PC-9 (cell line): Measurements from ENCODE around the gene ANAPC15.

ENCODE experiments used
- EZH2 ChIP-seq: fragments of 200-600 bp; sonication (generic); IDR thresholded peaks from 2 replicates; pipeline ENCODE4 v1.8.0; 2017; ENCODE audit warnings: antibody characterized with exemption, low read depth
- TF ChIP-seq, protein P1 (sequence below): fragments of 200-600 bp; sonication (generic); conservative IDR thresholded peaks from 2 replicates; pipeline ENCODE4 v1.6.1; 2017; ENCODE audit warnings: mixed run types, antibody characterized with exemption, mild to moderate bottlenecking, moderate library complexity

DNA sequence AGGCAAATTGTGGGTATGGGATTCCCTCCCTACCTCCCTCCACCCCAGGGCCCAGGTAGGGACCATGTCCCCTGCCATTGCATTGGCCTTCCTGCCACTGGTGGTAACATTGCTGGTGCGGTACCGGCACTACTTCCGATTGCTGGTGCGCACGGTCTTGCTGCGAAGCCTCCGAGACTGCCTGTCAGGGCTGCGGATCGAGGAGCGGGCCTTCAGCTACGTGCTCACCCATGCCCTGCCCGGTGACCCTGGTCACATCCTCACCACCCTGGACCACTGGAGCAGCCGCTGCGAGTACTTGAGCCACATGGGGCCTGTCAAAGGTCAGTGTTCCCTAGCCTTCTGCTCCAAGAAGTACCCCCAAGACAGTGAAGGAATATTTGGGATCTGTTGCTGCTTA lies 6.6 kb downstream of the ANAPC15 start, which contains the start of gene TOMT:
- TF ChIP-seq, protein P1, sequence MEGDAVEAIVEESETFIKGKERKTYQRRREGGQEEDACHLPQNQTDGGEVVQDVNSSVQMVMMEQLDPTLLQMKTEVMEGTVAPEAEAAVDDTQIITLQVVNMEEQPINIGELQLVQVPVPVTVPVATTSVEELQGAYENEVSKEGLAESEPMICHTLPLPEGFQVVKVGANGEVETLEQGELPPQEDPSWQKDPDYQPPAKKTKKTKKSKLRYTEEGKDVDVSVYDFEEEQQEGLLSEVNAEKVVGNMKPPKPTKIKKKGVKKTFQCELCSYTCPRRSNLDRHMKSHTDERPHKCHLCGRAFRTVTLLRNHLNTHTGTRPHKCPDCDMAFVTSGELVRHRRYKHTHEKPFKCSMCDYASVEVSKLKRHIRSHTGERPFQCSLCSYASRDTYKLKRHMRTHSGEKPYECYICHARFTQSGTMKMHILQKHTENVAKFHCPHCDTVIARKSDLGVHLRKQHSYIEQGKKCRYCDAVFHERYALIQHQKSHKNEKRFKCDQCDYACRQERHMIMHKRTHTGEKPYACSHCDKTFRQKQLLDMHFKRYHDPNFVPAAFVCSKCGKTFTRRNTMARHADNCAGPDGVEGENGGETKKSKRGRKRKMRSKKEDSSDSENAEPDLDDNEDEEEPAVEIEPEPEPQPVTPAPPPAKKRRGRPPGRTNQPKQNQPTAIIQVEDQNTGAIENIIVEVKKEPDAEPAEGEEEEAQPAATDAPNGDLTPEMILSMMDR: no peak
- no peak for TF ChIP-seq EZH2
